NAMALWA (cell line): ENCODE measurements around the gene DLL4.
"Not testable (repeated sequence)": the region's sequence is repeated elsewhere in the genome, so short reads cannot be mapped to it uniquely, and the experiment has no call there.

ENCODE experiments used
- DNase-seq: peaks from one replicate; pipeline ENCODE4 v3.0.0-alpha.2; 2015; ENCODE audit warnings: low spot score

The DLL4 gene

GRCh38 chr15:40958723-40959122 lies 29.6 kb downstream of the DLL4 start:
- peak; percentile 17 for DNase-seq

DNA sequence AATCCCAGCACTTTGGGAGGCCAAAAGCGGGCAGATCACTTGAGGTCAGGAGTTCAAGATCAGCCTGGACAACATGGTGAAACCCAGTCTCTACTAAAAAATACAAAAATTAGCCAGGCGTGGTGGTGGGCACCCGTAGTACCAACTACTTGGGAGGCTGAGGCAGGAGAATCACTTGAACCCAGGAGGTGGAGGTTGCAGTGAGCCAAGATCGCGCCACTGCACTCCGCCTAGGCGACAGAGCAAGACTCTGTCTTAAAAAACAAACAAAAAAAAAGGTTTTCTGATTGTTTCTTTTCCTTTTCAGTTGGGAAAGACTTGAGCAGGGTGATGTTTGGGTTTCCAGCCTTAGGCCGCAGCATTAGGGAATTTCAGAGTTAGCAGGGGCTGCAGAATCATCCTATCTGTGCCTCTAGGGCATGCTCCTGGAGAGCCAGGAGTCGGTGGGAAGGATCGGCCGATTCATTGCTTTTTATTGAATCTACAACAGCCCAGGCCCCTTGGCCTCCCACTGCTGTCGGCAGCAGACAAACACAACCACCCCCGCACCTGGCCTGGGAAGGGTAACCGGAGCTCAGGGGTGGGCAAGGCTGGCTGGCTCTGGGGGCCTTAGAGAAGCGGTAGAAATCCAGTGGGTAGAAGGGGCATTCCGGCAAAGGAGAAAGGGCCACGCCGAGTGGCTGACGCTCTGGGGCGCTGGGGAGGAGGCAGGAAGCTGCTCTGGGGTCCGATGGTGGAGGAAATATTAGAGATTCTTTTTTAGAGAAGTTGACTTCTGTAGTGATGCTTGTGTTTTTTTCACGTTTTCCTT lies 30.4 kb downstream of the DLL4 start:
- DNase-seq = no peak

- DNase-seq = no peak
Measured at GRCh38 chr15:40960151-40960885, 31.2 kb downstream of the DLL4 start.

DNA sequence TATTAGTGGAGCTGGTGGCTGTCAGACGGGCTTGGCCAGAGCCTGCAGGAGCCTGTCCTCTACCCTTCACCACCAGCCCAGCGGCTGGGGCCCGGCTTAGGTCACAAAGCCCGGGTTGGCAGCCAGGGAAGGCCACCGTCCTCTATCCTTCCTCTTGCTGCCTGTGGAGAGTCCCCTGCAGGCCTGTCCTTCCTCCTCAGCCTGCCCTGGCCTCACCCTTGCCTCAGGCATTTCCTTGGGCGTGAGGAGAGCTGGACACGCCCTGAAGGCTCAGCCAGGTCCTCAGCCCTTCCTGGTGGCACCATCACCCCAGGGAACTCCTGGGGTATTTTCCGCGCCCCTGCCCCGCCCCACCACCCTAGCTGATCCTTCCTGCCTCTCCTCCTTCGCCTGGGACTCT lies 31.8 kb downstream of the DLL4 start:
- DNase-seq = no peak

- not testable (repeated sequence) for DNase-seq
Measured at GRCh38 chr15:40961740-40962139, 32.6 kb downstream of the DLL4 start.

GRCh38 chr15:40962317-40962716 lies 33.2 kb downstream of the DLL4 start:
- not testable (repeated sequence) for DNase-seq

GRCh38 chr15:40963201-40963600 lies 34.1 kb downstream of the DLL4 start:
- no peak for DNase-seq

DNA sequence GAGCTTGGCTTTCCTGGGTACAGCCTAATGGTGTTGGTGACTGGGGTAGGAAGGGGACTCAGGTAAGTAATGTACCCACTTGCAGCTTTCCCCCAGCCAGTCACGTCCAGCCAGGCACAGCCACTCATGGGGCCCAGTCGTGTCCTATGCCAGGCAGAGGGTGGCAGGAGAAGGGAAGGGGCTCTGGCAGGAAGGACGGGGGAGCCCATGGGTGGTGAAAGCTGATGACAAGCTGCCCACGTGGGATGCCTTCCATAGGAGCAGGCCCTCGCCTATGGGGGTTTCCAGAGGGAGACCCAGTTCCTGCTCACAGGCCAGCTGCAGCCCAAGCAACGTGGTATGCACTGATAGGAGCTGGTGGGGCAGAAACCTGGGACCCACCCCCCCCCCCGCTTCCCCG lies 34.9 kb downstream of the DLL4 start:
- no peak for DNase-seq

GRCh38 chr15:40964634-40965033 lies 35.5 kb downstream of the DLL4 start:
- no peak for DNase-seq

DNA sequence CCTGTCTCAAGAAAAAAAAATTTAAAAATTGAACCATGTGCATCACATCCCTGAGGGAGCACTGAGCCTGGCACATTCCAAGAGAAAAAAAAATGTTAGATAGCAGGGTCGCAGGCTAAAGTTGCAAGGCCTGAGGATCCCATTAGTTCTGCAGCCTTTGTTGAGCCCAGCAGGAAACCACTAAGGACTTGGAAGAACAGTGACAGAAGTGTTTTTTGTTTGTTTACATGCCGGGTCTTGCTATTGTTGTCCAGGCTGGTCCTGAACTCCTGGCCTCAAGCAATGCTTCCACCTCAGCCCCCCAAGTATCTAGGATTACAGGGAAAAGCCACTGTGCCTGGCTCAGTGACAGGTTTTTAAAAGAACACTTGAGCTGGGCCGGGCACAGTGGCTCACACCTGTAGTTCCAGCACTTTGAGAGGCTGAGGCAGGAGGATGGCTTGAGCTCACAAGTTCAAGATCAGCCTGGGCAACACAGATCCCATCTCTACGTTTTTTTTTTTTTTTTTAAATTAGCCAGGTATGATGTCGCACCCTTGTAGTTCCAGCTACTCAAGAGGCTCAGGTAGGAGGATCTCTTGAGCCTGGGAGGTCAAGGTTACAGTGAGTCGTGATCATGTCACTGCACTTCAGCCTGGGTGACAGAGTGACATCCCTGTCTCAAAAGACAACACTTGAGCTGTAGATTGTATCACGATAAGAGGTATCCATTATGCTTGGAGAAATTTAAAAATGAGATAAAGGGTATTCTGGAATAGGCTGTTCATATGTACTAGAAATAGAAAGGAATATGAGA lies 39.3 kb downstream of the DLL4 start:
- DNase-seq = no peak

GRCh38 chr15:40969363-40969762 lies 40.2 kb downstream of the DLL4 start:
- DNase-seq = no peak

GRCh38 chr15:40974879-40975278 lies 45.7 kb downstream of the DLL4 start:
- DNase-seq = no peak

GRCh38 chr15:40976819-40977218 lies 47.7 kb downstream of the DLL4 start:
- DNase-seq = no peak

GRCh38 chr15:40978141-40978540 lies 49.0 kb downstream of the DLL4 start:
- DNase-seq = no peak

DNA sequence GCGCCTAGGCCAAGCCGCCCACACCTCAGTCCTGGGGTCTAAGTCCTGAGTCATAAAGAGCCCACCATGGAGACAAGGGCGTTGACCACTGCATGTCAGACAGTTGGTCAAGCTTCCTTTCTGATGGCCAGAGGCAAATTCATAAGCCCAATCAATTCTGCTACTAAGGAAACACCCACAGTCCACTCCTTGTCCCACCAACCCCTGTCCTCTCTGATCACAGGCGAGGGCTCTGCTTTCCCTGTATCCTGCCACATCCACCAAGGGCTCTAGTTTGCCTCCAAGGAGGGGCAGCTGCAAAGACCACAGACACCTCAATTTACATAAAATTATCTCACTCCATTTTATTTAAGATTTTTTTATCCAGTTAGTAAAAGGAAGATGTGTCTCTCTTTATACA lies 49.4 kb downstream of the DLL4 start:
- DNase-seq = no peak

GRCh38 chr15:40981186-40981585 lies 52.0 kb downstream of the DLL4 start:
- DNase-seq = no peak

DNA sequence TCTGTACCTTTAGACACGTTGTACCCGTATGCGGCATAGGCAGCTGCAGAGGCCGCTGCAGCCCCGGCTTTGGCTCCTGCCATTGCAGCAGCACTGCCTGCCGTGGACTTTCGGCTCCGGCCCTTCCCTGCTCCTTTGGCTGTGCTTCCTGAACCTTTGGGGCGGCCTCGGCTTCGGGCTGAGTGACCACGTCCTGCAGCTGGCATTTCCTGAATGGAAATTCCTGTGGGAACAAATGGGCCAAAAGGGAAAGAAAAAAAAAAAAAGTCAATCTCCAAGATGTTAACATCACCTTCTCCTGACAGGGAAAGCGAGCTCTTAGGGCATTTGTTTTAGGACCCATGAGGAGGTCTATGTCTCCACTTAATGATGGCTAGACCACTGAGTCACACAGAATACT lies 53.7 kb downstream of the DLL4 start:
- no peak for DNase-seq

- no peak for DNase-seq
Measured at GRCh38 chr15:40984406-40984805, 55.3 kb downstream of the DLL4 start.

GRCh38 chr15:40984964-40985363 lies 55.8 kb downstream of the DLL4 start:
- DNase-seq = no peak

DNA sequence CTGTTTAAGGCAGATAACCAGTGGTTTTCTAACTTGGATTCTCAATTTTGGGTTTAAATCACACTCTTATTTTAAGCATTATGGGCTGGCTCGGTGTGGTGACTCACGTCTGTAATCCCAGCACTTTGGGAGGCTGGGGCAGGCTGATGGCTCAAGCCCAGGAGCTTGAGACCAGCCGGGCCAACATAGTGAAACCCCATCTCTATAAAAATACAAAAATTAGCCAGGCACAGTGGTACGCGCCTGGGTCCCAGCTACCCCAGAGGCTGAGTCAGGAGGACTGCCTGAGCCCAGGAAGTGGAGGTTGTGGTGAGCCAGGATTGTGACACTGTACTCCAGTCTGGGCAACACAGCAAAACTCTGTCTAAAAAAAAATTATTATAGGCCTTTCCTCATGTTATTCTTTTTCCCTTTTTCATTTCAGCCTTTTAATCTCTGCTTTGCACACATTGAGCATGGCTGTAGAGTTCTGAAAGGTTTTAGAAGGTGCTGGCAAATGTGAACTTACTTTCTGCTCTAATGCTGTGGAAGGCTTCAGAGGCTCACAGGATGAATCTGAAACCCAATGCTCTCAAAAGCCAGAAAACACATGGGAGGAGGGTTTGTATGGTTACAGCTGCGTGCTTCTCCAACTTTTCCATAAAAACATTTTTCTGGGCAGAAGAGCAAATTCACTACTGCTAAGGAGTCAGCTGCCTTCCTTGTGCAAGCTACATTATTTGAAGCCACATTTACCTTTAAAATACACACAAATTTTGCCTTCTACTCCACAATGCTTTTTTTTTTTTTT lies 56.6 kb downstream of the DLL4 start:
- no peak for DNase-seq

DNA sequence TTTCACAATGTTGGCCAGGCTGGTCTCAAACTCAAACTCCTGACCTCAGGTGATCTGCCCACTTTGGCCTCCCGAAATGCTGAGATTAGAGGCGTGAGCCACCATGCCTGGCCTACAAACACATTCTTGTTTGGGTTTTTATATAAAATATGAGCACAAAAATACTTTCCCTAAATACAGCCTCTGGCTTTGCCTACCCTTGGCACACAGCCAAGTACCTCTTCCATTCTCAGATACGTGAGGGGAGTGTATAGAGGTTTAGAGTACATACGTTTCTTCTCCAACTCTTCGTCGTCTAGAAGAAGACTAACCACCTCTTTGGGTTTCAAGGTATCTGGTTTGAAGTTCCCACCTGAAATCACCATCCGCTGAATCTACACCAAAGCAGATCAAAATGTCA lies 57.7 kb downstream of the DLL4 start:
- DNase-seq = no peak

DNA sequence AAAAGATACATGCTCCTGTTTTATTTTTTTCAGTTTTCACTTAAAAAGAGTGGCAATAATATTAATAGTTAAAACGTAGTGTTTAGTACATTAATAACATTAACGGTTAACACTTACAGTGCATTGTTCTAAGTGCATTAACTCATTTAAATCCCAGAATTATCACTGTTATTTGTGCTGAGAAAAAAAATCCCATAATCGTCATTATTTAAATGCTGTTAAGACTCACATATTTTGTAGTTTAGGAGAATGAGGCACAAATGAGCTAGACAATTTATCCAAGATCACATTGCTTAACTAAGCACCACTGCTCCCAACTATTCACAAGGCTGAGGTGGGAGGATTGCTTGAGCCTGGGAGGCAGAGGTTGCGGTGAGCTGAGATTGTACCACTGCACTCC lies 59.0 kb downstream of the DLL4 start:
- DNase-seq = no peak
